HuH-7.5 (cell line): Measurements from ENCODE around the gene SCG5.

Experiments
- DNase-seq: peaks from one replicate; pipeline ENCODE4 v3.0.0; 2011; ENCODE audit warnings: low spot score

Gene SCG5

GRCh38 chr15:32723171-32723948 lies 81.8 kb downstream of the SCG5 start:
- DNase-seq = no peak

- no peak for DNase-seq
Measured at GRCh38 chr15:32729700-32730395, 88.3 kb downstream of the SCG5 start.

- no peak for DNase-seq
Measured at GRCh38 chr15:32730677-32731654, 89.5 kb downstream of the SCG5 start.

- no peak for DNase-seq
Measured at GRCh38 chr15:32732574-32733157, 91.2 kb downstream of the SCG5 start.

GRCh38 chr15:32733281-32733680 lies 91.8 kb downstream of the SCG5 start:
- DNase-seq = no peak

- DNase-seq = no peak
Measured at GRCh38 chr15:32735989-32736700, 94.6 kb downstream of the SCG5 start.

- no peak for DNase-seq
Measured at GRCh38 chr15:32736701-32737061, 95.2 kb downstream of the SCG5 start.

- DNase-seq = no peak
Measured at GRCh38 chr15:32737304-32737703, 95.8 kb downstream of the SCG5 start.

- no peak for DNase-seq
Measured at GRCh38 chr15:32738666-32739065, 97.2 kb downstream of the SCG5 start.

GRCh38 chr15:32739522-32740063 lies 98.1 kb downstream of the SCG5 start:
- DNase-seq = no peak

- DNase-seq = no peak
Measured at GRCh38 chr15:32743411-32744140, 102.1 kb downstream of the SCG5 start.

GRCh38 chr15:32746116-32746857 lies 104.8 kb downstream of the SCG5 start:
- DNase-seq = no peak
